ENCODE measurements around the gene CCDC141. TPM values are rescaled to one million over a fixed set of nuclear protein-coding genes. Genes with fewer than 3 reads are reported as not detected.

The CCDC141 gene
- total and polyA plus RNA-seq, 3 donors from 2014 or later = 2.2 to 25.9 (median 17.8) TPM

- intact Hi-C loops (cut with DNase I; ENCODE audit: low total_unique reads) = no loop called here
- Histone ChIP-seq H3K9me3 (no peaks in the 10 kb centered on the region), H3K36me3 (ENCODE audit: low read depth, missing control alignments) (no peaks in the 10 kb centered on the region), H3K27ac (no peak overlapping the region), H3K27me3 (no peaks in the 10 kb centered on the region), H3K4me1 (no peaks in the 10 kb centered on the region), H3K4me3 (no peak overlapping the region)
- WGBS, 2 donors = 63 to 66% methylated on average over 3 of the region's 3 CpGs
- TF ChIP-seq POLR2A (IDR thresholded peaks at IDR 0.05) = no peak
- no peak for TF ChIP-seq CTCF (IDR thresholded peaks at IDR 0.05)
- no peak for DNase-seq
Measured at GRCh38 chr2:178829299-178829960, 220.5 kb downstream of the CCDC141 start.

DNA sequence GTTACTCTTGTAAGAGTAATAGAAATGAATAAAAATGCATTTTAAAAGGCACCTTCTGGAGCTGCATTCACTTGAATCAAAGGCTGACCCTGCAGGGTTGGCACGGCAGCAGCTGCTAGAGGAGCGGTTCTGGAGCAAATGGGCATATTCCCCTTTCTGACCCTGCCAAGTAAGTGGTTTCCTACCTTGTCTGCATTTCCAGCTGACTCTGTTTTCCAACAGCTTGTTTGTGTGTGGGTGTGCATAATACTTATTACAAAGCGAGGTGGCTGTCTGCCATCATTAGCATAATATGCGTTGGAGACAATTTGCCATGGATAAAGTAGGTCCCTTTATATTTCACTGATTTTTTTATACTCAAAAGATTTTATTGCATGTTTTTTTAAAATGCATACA, 221.5 kb downstream of the CCDC141 start:
- no peak overlapping the region for H3K27ac ChIP-seq
- 67 to 80% methylated on average over 4 of the region's 4 CpGs for WGBS, 2 donors
- no peaks in the 10 kb centered on the region for H3K4me1 ChIP-seq
- TF ChIP-seq CTCF (IDR thresholded peaks at IDR 0.05) (no peak), POLR2A (IDR thresholded peaks at IDR 0.05) (no peak)
- no peak for DNase-seq
- no peaks in the 10 kb centered on the region for H3K36me3 ChIP-seq (ENCODE audit: low read depth, missing control alignments)
- H3K27me3 ChIP-seq = no peaks in the 10 kb centered on the region
- intact Hi-C loops (cut with DNase I; ENCODE audit: low total_unique reads) = no loop called here
- no peaks in the 10 kb centered on the region for H3K9me3 ChIP-seq
- no peak overlapping the region for H3K4me3 ChIP-seq

DNA sequence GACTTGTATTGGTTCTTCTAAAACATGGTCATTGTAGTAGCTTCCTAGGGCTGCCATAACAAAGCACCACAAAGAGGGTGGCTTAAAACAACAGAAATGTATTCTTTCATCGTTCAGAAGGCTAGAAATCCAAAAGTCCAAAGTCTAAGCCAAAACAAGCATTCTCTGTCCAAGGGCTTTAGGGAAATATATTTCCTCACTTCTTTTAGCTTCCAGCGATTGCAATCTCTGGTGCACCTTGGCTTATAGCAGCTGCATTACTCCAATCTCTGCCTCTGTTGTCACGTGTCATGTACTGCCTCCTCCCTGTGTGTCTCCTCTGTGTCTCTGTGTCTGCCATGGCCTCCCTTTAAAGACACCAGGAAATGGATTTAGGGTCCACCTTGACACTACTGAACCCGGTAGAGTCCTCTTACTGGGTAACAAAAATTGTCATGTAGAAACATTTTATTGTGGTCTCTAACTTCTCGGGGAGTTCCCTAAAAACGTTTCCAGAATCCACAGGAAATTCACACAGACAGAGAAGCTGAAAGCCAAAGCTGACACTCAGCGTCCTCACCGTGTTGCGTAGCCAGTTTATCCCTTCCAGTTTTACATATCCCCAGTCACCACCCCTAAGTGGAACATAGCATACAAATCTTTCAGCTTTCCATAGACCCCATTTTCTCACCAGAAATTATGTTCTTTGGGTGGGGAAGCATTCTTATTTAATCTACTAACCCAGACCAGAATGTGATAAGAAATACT, 222.0 kb downstream of the CCDC141 start:
- TF ChIP-seq POLR2A (IDR thresholded peaks at IDR 0.05) (no peak), CTCF (IDR thresholded peaks at IDR 0.05) (no peak)
- no peaks in the 10 kb centered on the region for H3K27me3 ChIP-seq
- no peaks in the 10 kb centered on the region for H3K36me3 ChIP-seq (ENCODE audit: low read depth, missing control alignments)
- DNase-seq = no peak
- H3K9me3 ChIP-seq = no peaks in the 10 kb centered on the region
- intact Hi-C loops (cut with DNase I; ENCODE audit: low total_unique reads) = no loop called here
- H3K4me3 ChIP-seq = no peak overlapping the region
- H3K27ac ChIP-seq = no peak overlapping the region
- no peaks in the 10 kb centered on the region for H3K4me1 ChIP-seq
- 51 to 53% methylated on average over 9 of the region's 9 CpGs for WGBS, 2 donors

GRCh38 chr2:178827111-178827510, 222.8 kb downstream of the CCDC141 start:
- TF ChIP-seq CTCF (IDR thresholded peaks at IDR 0.05) (no peak), POLR2A (IDR thresholded peaks at IDR 0.05) (no peak)
- Histone ChIP-seq H3K27ac (no peak overlapping the region), H3K9me3 (no peaks in the 10 kb centered on the region), H3K4me3 (no peak overlapping the region), H3K36me3 (ENCODE audit: low read depth, missing control alignments) (no peaks in the 10 kb centered on the region), H3K4me1 (no peaks in the 10 kb centered on the region), H3K27me3 (no peaks in the 10 kb centered on the region)
- 77 to 88% methylated on average over 1 of the region's 1 CpG for WGBS, 2 donors
- DNase-seq = no peak
- intact Hi-C loops (cut with DNase I; ENCODE audit: low total_unique reads) = no loop called here

All from testis (tissue), 3 donors.